ENCODE results near the gene RASGRP4.
"Not testable (repeated sequence)": the region's sequence is repeated elsewhere in the genome, so short reads cannot be mapped to it uniquely, and the experiment has no call there.

The RASGRP4 gene

GRCh38 chr19:38434549-38435051 lies 8.6 kb upstream of the RASGRP4 start:
- H3K27ac ChIP-seq = no peak overlapping the region
- TF ChIP-seq, protein P1, sequence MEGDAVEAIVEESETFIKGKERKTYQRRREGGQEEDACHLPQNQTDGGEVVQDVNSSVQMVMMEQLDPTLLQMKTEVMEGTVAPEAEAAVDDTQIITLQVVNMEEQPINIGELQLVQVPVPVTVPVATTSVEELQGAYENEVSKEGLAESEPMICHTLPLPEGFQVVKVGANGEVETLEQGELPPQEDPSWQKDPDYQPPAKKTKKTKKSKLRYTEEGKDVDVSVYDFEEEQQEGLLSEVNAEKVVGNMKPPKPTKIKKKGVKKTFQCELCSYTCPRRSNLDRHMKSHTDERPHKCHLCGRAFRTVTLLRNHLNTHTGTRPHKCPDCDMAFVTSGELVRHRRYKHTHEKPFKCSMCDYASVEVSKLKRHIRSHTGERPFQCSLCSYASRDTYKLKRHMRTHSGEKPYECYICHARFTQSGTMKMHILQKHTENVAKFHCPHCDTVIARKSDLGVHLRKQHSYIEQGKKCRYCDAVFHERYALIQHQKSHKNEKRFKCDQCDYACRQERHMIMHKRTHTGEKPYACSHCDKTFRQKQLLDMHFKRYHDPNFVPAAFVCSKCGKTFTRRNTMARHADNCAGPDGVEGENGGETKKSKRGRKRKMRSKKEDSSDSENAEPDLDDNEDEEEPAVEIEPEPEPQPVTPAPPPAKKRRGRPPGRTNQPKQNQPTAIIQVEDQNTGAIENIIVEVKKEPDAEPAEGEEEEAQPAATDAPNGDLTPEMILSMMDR (conservative IDR thresholded peaks at IDR 0.05) = no peak
- no peak for TF ChIP-seq ZFX (IDR thresholded peaks at IDR 0.05)

DNA sequence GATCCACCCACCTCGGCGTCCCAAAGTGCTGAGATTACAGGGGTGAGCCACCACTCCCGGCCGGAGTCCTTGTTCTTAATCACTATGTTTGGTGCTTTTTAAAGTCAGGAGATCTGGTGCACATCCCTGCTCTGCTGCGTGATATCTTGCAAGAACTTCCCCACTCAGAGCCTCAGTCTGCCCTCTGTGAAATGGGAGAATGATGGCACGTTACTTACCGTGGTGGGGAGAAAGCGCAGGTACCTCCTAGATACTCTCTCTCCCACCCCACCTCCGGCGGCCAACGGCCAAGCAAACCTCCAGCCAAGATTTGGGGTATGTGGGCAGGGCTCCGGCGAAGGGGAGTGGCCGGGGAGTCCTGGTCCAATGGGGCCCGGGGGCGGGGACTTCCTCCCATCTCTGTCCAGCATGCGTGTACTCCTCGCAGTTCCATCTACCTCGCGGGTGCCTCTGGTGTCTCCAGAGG lies 7.3 kb upstream of the RASGRP4 start, which contains the start of gene RYR1:
Gene RYR1, plus strand, starts transcription at position 424 of the 466 bp plus-strand sequence. CDS start 139 bp downstream, outside the sequence.
- H3K27ac ChIP-seq = no peak within 1 kb of the TSS
- TF ChIP-seq, protein P1 (conservative IDR thresholded peaks at IDR 0.05) = no peak
- no peak for TF ChIP-seq ZFX (IDR thresholded peaks at IDR 0.05)

GRCh38 chr19:38430931-38431330 lies 4.9 kb upstream of the RASGRP4 start:
- TF ChIP-seq, protein P1 (conservative IDR thresholded peaks at IDR 0.05) = no peak
- no peak for TF ChIP-seq ZFX (IDR thresholded peaks at IDR 0.05)
- H3K27ac ChIP-seq = no peak overlapping the region

DNA sequence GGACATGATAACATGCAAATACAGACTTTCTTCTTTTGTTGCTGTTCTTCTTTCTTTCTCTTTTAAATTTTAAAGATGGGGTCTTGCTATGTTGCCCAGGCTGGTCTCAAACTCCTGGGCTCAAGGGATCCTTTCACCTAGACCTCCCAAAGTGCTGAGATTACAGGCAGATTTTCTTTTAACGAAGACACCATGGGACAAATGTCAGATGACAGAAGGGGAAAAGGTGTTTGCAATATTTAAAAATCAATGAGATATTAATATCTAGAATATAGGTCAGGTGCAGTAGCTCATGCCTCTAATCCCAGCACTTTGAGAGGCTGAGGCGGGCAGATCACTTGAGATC lies 3.8 kb upstream of the RASGRP4 start:
- H3K27ac ChIP-seq = no peak overlapping the region
- TF ChIP-seq, protein P1 (conservative IDR thresholded peaks at IDR 0.05) = no peak
- TF ChIP-seq ZFX (IDR thresholded peaks at IDR 0.05) = no peak

DNA sequence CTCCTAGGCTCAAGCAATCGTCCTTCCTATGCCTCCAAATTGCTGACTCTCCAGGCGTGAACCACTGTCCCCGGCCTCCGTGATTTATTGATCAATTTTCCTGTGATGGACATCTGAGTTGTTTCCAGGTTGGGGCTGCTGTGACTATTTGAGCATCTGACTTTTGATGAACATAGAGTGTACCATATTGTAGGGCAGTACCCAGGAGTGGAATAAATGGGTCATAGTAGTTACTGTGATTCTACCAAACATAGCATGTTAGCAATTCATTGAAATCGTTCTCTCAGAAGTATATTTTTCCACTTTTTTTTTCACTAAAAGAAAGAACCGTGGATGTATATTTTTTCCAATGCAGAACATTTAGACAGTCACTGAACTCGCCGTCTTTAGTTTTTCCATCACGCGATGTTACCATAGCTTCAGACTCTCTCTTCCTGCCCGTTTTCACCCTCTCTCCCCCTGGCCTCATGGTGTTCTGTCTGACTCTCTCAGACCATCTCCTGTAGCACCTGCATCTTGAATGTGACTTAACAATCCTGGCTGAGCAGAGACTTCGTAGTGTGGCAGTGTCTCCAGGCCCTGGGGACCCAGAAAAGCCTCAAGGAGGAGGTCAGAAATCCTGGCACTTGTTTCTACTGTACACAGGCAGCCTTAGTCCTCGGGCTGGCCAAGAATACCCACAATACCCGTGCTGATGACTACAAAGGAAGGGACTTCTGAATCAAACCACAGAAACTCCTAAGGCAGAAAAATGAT lies 3.2 kb upstream of the RASGRP4 start:
- no peak for TF ChIP-seq ZFX (IDR thresholded peaks at IDR 0.05)
- TF ChIP-seq, protein P1 (conservative IDR thresholded peaks at IDR 0.05) = no peak
- H3K27ac ChIP-seq = no peak overlapping the region

GRCh38 chr19:38427035-38427677 lies 1.1 kb upstream of the RASGRP4 start:
- not testable (repeated sequence) for H3K27ac ChIP-seq

- no peak for TF ChIP-seq ZFX (IDR thresholded peaks at IDR 0.05)
- TF ChIP-seq, protein P1 (conservative IDR thresholded peaks at IDR 0.05) = no peak
- H3K27ac ChIP-seq = no peak overlapping the region
Measured at GRCh38 chr19:38425222-38425809, 703 bp downstream of the RASGRP4 start.

Data from C4-2B (cell line).